ENCODE results near the gene ITFG1.

ITFG1 gene

DNA sequence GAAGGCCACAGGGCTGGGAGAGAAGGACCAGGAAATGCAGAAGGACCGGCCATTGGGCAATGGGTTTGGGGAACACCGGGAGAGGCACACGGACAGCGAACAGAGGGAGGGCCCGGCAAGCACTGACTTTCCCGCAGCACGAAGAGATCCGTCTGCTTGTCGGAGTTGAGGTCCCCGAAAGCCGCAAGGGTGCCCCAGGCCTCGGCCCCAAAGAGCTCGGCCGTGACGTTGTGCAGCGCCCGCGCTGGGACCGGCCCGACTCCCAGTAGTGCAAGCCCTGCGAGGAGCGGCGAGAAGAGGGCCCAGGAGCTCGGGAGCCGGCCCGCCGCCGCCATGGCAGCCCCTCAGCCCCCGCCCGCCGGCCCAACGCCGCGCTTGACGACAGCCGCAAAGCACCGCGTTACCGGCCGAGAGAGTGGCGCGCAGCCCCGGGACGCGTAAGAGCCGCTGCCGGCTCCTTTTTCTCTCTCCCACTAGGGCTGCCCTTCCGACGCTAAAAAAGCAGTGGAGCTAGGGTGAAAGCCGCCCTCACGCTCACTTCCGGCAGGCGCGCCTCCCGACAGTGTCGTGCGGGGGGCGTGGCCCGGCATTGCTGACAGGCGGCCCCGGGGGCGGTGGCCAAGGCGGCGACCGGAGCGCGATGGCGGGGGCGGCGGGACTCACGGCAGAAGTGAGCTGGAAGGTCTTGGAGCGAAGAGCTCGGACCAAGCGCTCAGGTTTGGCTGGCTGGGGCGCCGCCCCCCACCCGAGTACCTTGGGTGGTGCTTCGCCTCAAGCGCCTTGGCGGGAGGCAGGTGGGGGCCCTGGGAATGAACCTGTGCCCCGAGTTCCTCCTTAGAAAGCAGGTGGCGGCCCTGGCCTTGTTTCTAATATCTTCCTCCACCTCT is at the start of gene ITFG1, which contains the start of gene PHKB:
Gene ITFG1 (minus strand): TSS at position 353 of the 887 bp plus-strand sequence. CDS start 18 bp downstream, at position 335.
Gene PHKB (plus strand): TSS at position 621 of the 887 bp plus-strand sequence. CDS start 20 bp downstream, at position 641.
- peak; percentile 96 for DNase-seq

DNA sequence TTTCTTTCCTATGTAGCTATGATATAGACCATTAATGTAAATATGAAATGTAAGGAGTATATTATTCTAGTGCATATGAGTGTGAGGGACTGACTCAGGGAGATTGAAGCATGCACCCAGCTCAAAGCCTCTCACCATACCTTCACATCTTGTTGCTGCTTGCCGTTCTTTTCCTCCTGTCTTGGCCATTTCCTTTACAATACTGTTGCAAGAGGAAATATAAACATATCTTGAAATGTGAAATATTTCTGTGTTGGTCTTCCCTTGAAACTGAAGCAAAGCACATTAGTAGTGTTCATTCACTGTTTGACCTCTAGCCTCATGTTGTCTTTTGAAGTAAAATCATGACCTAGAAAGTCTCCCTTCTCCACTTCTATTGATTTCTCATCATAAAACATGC is 46.8 kb upstream of the ITFG1 start:
- no peak for DNase-seq

DNA sequence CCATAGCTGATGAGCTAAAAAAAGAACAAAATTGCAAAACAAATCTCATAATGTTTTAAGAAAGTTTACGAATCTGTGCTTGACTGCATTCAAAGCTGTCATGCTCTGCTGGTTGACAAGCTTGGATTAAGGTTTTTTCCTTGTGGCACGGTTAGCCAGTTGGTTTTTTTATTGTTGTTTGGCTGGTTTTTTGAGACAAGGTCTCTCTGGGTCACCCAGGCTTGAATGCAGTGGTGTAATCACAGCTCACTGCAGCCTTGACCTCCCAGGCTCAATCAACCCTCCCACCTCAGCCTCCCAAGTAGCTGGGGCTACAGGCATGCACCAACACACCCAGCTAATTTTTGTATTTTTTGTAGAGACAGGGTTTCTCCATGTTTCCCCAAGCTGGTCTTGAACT is 45.9 kb upstream of the ITFG1 start:
- DNase-seq, result no peak

GRCh38 chr16:47504599-47504998 is 43.7 kb upstream of the ITFG1 start:
- DNase-seq, result no peak

GRCh38 chr16:47503936-47504335 is 43.1 kb upstream of the ITFG1 start:
- DNase-seq, result no peak

- DNase-seq, result no peak
These were observed 38.9 kb upstream of the ITFG1 start for GRCh38 chr16:47499700-47500264.

DNA sequence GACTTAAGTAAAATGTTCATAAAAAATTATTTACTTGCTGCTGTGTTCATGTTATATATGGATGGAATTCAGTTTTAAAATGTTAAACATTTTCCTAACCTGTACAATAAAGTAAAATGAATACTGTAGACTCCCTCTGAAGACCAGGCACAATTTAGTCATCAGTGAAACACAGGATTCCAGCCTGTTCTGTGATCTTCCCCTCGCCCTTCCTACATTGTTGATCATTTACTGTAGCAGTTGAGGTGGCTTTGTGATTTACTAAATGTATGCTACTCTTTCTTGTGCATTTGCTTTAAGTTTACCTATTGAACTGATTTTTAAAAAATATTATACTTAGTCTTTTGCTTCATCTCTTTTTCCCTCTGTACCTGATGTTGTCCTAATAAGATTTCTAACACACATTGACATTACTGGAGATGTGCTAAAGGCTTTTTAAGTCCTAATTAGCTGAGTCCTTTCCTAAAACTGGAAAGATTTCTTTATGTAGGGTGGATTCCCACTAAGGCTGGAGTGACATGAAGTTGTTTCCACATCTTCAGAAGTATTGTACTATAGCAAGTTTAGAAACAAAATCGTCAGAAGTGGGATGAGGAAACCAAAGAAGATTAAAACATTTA is 38.3 kb upstream of the ITFG1 start:
- no peak for DNase-seq

DNA sequence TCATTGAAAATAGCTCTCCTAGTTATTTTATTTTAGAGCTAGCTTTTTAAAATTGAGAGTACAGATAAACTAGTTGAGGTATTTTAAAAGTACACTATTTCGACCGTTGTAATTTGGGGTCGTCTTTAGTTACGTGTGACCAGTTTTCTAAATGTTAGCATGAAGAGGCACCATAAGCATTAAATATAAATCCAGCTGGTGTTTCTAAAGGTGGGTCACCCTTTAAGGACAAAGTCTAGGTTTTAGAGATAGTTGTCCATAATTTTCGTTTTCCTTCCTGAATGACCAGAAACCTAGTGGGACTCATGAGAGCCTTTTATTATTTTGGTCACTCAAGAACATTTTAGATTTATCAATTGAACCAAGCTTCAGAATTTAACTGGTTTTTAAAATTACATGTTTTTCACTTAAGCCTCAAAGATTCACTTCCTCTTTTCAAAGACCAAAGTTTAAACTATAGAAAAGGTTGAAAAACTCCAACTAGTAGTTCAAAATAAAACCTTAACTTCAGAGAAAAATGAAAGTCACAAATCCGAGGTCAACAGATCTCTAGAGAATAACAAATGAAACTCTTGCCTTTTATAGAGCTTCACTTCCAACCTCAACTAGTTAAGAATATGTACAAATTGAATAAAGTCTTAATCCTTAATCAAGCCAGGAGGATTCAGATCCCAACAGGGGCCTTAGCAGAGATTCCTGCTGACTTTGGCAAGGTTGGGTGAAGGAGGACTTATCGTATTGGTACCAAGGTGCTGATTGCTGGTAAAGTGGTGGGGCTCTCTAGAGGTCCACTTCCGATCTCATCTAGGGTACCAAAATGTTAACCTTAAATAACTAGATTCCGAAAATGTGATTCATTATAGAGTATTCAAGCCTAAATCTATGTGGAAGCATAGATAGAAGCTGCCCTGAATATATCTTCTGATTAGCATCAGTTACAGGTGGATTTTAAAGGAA is 32.8 kb upstream of the ITFG1 start:
- DNase-seq, result no peak

DNA sequence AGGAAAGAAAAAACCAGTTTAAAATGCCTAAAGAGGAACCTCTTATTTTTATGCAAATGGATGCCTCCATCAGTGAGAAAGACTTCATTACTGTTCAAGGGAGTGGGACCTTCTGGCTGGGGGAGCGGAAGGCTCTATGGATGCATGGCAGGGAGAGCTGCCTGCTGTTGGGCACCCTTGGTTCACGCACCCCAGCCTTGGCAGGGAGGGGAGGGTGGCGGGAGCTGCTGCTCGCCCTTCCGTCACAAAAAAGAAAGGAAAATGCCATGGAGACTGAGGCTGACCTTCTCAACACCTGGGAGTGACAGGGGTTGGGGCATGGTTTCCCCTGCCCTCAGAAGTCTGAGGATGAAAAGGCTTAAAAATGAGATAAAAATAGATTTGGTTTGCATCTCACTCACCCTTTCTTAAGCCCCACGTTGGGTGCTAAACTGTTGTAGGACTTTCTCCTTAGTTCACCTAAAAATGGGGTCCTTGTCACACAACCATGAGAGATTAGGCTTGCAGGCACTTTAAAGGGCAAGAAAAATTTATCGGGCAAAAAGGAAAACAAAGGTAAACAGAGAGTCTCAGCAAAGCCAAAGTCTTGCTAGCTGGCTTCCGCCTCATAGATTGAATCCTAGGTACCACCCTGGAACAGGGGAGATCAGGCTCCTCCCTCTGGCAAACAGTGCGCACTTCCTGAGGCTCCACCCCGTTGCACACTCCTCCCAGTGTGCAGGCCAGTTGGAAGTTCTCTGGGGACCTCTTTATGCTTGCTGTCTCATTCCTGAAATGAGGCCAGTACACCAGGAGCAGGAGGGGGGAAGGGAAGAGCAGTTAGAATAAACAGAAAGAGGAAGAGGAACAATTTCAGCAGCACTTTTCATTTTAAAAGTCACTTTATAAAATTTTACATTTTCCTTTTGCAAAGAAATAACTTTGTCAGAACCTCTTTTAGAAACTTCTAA is 31.8 kb upstream of the ITFG1 start:
- peak; percentile 8 for DNase-seq

GRCh38 chr16:47492036-47492427 is 31.2 kb upstream of the ITFG1 start:
- DNase-seq, result no peak

DNA sequence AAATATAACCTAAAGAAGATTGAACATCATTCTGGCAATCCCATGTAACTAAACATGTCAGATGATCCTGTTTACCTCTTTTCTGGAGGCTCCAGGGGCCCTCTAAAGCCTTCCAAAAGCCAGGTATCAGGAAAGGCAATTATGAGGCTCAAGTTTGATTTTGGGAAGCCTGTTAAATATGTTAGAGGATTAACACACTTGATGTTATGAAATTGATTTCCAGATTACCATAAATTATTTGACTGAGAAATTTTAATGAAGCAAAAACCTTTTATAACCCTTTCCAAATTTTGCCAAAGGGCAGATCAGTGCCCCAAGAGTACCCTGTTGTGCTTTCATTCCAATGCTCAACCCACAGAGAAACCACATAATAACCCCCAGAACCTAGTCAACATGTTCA is 29.6 kb upstream of the ITFG1 start:
- DNase-seq, result no peak

GRCh38 chr16:47488051-47488450 is 27.2 kb upstream of the ITFG1 start:
- DNase-seq, result no peak

GRCh38 chr16:47486856-47487255 is 26.0 kb upstream of the ITFG1 start:
- DNase-seq, result no peak

DNA sequence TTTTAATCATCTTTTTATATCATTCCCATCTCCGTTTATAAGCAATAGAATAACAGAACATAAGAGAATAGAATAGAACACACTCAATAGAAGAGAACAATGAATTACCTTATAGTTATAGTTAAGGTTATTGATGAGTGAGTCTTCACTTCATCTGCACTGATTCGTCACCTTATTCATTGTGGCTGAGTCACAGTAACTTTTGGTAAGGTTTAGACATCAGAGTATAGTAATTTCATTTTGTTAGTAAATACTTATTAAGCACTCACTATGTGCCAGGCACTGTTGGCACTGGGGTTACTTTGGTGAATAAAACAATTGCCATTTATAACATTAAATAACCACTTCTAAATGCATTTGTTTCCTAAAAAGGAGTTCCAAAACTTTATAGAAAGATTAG is 22.8 kb upstream of the ITFG1 start:
- no peak for DNase-seq

DNA sequence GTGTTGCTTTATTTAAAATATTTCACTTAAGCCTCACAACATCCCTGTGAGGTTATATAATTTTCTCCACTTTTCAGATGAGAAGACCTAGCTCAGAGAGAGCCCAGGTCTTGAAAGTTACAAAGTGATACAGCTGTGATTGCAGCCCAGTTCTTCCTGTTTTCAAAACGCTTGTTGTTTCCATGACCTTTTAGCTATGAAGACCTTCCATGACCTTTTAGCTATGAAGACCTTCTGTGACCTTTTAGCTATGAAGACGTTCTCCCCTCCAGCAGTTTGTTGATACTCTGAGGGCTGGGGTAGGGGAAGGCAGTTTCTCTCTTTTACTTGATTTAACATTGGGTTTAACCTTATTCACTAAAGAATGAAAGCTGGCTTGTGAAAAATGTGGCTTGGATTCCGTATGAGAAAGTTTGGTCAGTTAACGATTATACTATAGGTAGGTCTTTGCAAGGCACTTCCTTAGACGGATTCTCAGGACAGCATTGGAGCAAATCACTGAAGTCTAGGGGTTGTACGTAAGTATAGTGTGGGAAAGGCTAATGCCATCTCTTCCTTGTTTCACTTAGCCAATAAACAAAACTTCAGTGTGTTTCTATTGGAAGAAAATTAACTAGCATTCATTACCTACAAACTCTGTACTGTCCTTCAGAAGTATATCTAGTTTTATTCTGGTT is 21.0 kb upstream of the ITFG1 start:
- DNase-seq, result no peak

- no peak for DNase-seq
These were observed 19.5 kb upstream of the ITFG1 start for GRCh38 chr16:47480410-47480809.

DNA sequence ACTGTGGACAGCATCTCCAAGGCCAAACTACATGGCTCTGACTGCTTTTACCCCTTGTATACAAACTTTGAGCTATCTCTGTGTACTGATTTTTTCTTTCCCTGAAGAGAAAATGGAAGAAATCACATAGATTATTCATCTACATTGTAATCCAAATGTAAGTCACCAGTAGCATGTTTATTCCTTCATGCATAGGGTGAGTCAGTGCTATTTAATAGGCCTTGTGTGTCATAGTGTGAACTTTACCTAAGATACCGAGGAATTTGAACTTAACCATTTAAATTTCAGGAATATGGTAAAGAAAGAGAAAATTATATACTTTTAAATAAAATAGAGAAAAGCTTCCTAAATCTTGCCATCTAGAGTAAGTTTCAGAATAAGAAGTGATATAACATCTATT is 16.8 kb upstream of the ITFG1 start:
- DNase-seq, result no peak

DNA sequence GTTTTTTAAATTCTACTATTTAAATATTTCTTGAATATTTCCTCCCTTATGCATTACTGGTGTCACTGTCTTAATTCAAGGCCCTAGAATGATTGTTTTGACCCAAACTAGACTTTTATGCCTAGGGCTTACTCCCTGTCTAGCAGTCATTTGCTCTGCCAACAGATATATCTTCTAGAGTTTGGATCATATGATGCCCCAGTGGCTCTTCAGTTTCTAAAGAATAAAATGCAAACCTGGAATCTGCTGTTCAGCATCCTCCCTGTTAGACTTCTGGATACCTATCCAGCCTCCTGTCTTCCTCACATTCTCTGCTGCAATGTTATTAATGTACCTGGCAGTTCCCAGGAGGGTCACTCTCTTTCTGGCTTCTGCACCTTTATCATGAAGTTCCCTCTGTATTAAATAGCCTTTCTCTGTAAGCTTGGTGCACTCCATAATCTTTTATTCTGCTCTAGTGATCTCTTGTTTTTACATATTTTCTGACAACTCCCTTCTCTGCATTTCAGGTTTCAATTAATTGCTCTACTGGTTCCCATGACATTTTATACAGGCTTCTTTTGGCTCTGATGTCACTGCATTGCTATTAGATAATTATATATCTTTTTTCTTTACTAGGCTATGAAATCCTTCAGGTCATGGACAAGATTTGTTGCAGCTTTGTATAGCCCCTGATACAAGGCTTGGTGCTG is 15.9 kb upstream of the ITFG1 start:
- no peak for DNase-seq

DNA sequence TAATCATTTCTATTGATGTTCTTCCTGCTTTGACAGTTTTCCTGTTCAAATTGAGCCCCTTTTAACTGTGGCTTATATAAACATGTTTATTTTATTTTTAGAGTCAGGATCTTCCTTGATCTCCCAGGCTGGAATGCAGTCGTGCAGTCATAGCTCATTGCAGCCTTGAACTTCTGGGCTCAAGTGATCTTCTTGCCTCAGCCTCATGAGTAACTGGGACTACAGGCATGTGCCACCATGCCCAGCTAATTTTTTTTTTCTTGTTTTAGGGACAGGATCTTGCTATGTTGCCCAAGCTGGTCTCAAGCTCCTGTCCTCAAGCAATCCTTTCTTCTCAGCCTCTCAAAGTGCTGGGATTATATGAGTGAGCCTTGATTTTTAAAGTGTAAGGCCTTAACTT is 14.9 kb upstream of the ITFG1 start:
- no peak for DNase-seq

DNA sequence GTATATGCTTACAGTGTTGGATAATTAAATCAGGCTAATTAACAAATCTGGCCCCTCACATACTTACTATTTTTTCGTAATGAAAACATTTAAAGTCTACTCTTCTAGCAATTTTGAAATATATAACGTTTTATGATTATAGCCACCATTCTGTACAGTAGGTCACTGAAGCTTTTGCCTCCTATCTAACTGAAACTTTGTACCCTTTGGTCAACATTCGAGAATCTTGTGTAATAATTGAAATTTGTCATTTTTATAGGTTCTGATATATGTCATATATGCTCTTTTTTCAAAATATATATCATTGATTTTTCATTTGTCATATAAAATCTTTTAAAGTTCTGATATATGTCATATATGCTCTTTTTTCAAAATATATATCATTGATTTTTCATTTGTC is 12.9 kb upstream of the ITFG1 start:
- no peak for DNase-seq

All from CD4-positive, alpha-beta T cell treated with Interleukin-10 for 1 hour (primary cell).